WTC11 (cell line): ENCODE measurements around the gene CD2AP. TPM values are rescaled to one million over a fixed set of nuclear protein-coding genes. Genes with fewer than 3 reads are reported as not detected.
"Not testable (repeated sequence)": the region's sequence is repeated elsewhere in the genome, so short reads cannot be mapped to it uniquely, and the experiment has no call there.

ENCODE experiments used
- ATAC-seq: fragments of 200-7000 bp; cut with Tn5 transposase; 2 replicates; pipeline ENCODE4 v1.10.0; 2021; ENCODE audit warnings: mild to moderate bottlenecking, moderate library complexity
- CTCF ChIA-PET: fragments of 300-600 bp; sonication (Branson Sonifier 250); formaldehyde crosslinking; loops from one replicate; lab custom pipeline; 2021; ENCODE audit warnings: antibody characterized with exemption; lab: Charles Lee
- POLR2A ChIA-PET: fragments of 350-600 bp; sonication (Branson Sonifier 250); formaldehyde crosslinking; loops from one replicate; lab custom pipeline; 2021; ENCODE audit warnings: antibody characterized with exemption; lab: Charles Lee
- DNase-seq: peaks from one replicate; pipeline ENCODE4 v3.0.0; 2021; ENCODE audit warnings: low spot score
- H3K27ac Mint-ChIP-seq: 2 replicates; pipeline ENCODE4 v1.8.0; 2021; ENCODE audit warnings: mixed read lengths
- H3K27me3 Mint-ChIP-seq: 2 replicates; pipeline ENCODE4 v1.8.0; 2021; ENCODE audit warnings: low read depth, mild to moderate bottlenecking, moderate library complexity, mixed read lengths
- H3K36me3 Mint-ChIP-seq: 2 replicates; pipeline ENCODE4 v1.8.0; 2021; ENCODE audit warnings: mixed read lengths
- H3K4me1 Mint-ChIP-seq: 2 replicates; pipeline ENCODE4 v1.8.0; 2022; ENCODE audit warnings: mixed read lengths
- H3K4me3 Mint-ChIP-seq: 2 replicates; pipeline ENCODE4 v1.8.0; 2021; ENCODE audit warnings: mild to moderate bottlenecking, moderate library complexity, mixed read lengths
- H3K9me3 Mint-ChIP-seq: 2 replicates; pipeline ENCODE4 v1.8.0; 2021; ENCODE audit warnings: mixed read lengths
- CBFB ChIP-seq: sonication (generic); formaldehyde crosslinking; IDR thresholded peaks from 2 replicates; pipeline ENCODE4 v1.8.1; 2022; ENCODE audit warnings: mild to moderate bottlenecking, low read depth, missing genetic modification reagents
- CDX4 ChIP-seq: fragments of 250-450 bp; sonication (Bioruptor Pico); IDR thresholded peaks from 2 replicates; pipeline ENCODE4 v1.9.0; 2021; ENCODE audit warnings: moderate library complexity, mild to moderate bottlenecking, inconsistent platforms, borderline replicate concordance
- E2F5 ChIP-seq: sonication (generic); formaldehyde crosslinking; IDR thresholded peaks from 2 replicates; pipeline ENCODE4 v1.8.1; 2022; ENCODE audit warnings: mild to moderate bottlenecking, moderate library complexity, missing genetic modification reagents
- ELF4 ChIP-seq: sonication (generic); formaldehyde crosslinking; IDR thresholded peaks from 2 replicates; pipeline ENCODE4 v1.8.1; 2022; ENCODE audit warnings: low read depth, mild to moderate bottlenecking, moderate library complexity, missing genetic modification reagents
- ESRRA ChIP-seq: sonication (generic); formaldehyde crosslinking; IDR thresholded peaks from 2 replicates; pipeline ENCODE4 v1.8.1; 2022; ENCODE audit warnings: mild to moderate bottlenecking, missing genetic modification reagents, borderline replicate concordance
- ETV6 ChIP-seq: sonication (generic); formaldehyde crosslinking; IDR thresholded peaks from 2 replicates; pipeline ENCODE4 v1.8.1; 2022; ENCODE audit warnings: mild to moderate bottlenecking, missing genetic modification reagents
- FOXJ3 ChIP-seq: sonication (generic); formaldehyde crosslinking; IDR thresholded peaks from 2 replicates; pipeline ENCODE4 v1.9.0; 2021; ENCODE audit warnings: missing genetic modification reagents, mild to moderate bottlenecking, borderline replicate concordance
- JAZF1 ChIP-seq: fragments of 250-450 bp; sonication (Bioruptor Pico); IDR thresholded peaks from 2 replicates; pipeline ENCODE4 v1.9.0; 2021; ENCODE audit warnings: moderate library complexity, mild to moderate bottlenecking, inconsistent platforms
- JUN ChIP-seq: sonication (generic); formaldehyde crosslinking; IDR thresholded peaks from 2 replicates; pipeline ENCODE4 v1.8.0; 2023; ENCODE audit warnings: mild to moderate bottlenecking, missing genetic modification reagents
- MAX ChIP-seq: sonication (generic); formaldehyde crosslinking; IDR thresholded peaks from 2 replicates; pipeline ENCODE4 v1.8.0; 2022; ENCODE audit warnings: mild to moderate bottlenecking, missing genetic modification reagents
- NFATC4 ChIP-seq: fragments of 250-450 bp; sonication (Bioruptor Pico); IDR thresholded peaks from 2 replicates; pipeline ENCODE4 v1.9.0; 2021; ENCODE audit warnings: mild to moderate bottlenecking
- NFE2L1 ChIP-seq: sonication (generic); formaldehyde crosslinking; IDR thresholded peaks from 2 replicates; pipeline ENCODE4 v1.8.1; 2023; ENCODE audit warnings: missing genetic modification reagents
- NFYB ChIP-seq: sonication (generic); formaldehyde crosslinking; conservative IDR thresholded peaks from 2 replicates; pipeline ENCODE4 v1.8.0; 2022; ENCODE audit warnings: low read depth, missing genetic modification reagents
- NR2C2 ChIP-seq: sonication (generic); formaldehyde crosslinking; IDR thresholded peaks from 2 replicates; pipeline ENCODE4 v1.8.0; 2022; ENCODE audit warnings: mild to moderate bottlenecking, missing genetic modification reagents
- NR3C1 ChIP-seq: sonication (generic); formaldehyde crosslinking; conservative IDR thresholded peaks from 2 replicates; pipeline ENCODE4 v1.8.1; 2023; ENCODE audit warnings: low read depth, mild to moderate bottlenecking, missing genetic modification reagents
- RELA ChIP-seq: sonication (generic); formaldehyde crosslinking; IDR thresholded peaks from 2 replicates; pipeline ENCODE4 v1.8.1; 2022; ENCODE audit warnings: missing genetic modification reagents, mild to moderate bottlenecking, borderline replicate concordance
- SMAD4 ChIP-seq: sonication (generic); formaldehyde crosslinking; IDR thresholded peaks from 2 replicates; pipeline ENCODE4 v1.8.0; 2022; ENCODE audit warnings: mild to moderate bottlenecking, missing genetic modification reagents
- TCF7 ChIP-seq: sonication (generic); formaldehyde crosslinking; IDR thresholded peaks from 2 replicates; pipeline ENCODE4 v1.8.0; 2022; ENCODE audit warnings: mild to moderate bottlenecking, low read depth, missing genetic modification reagents, moderate library complexity
- TEAD1 ChIP-seq: sonication (generic); formaldehyde crosslinking; IDR thresholded peaks from 2 replicates; pipeline ENCODE4 v1.8.0; 2022; ENCODE audit warnings: mild to moderate bottlenecking, missing genetic modification reagents
- ZNF121 ChIP-seq: sonication (generic); formaldehyde crosslinking; IDR thresholded peaks from 2 replicates; pipeline ENCODE4 v1.8.0; 2023; ENCODE audit warnings: missing genetic modification reagents
- ZNF138 ChIP-seq: sonication (generic); formaldehyde crosslinking; conservative IDR thresholded peaks from 2 replicates; pipeline ENCODE4 v1.8.1; 2022; ENCODE audit warnings: mild to moderate bottlenecking, moderate library complexity, missing genetic modification reagents
- ZNF232 ChIP-seq: sonication (generic); formaldehyde crosslinking; IDR thresholded peaks from 2 replicates; pipeline ENCODE4 v1.8.0; 2022; ENCODE audit warnings: mild to moderate bottlenecking, missing genetic modification reagents
- ZNF416 ChIP-seq: fragments of 250-450 bp; sonication (Bioruptor Pico); IDR thresholded peaks from 2 replicates; pipeline ENCODE4 v1.9.0; 2021; ENCODE audit warnings: mild to moderate bottlenecking, inconsistent platforms
- total RNA-seq: library from RNA; stranded (reverse); gene quantifications from 3 replicates; pipeline ENCODE4 v1.2.3, GENCODE V29; 2021
- TF ChIP-seq, protein P1 (sequence below): fragments of 200-600 bp; IDR thresholded peaks from 2 replicates; pipeline ENCODE4 v1.8.0; 2022; ENCODE audit warnings: antibody characterized with exemption

CD2AP gene
- total RNA-seq, 1 experiment from 2014 or later, result 77.0 TPM

- TF ChIP-seq FOXJ3 (CRISPR knock-in tag) (no peak), ZNF232 (CRISPR knock-in tag) (no peak), CDX4 (CRISPR knock-in tag) (no peak), ZNF121 (CRISPR knock-in tag) (no peak), RELA (CRISPR knock-in tag) (no peak), NR2C2 (CRISPR knock-in tag) (no peak)
Observed at GRCh38 chr6:47440719-47441118, 36.9 kb upstream of the CD2AP start (continued).

DNA sequence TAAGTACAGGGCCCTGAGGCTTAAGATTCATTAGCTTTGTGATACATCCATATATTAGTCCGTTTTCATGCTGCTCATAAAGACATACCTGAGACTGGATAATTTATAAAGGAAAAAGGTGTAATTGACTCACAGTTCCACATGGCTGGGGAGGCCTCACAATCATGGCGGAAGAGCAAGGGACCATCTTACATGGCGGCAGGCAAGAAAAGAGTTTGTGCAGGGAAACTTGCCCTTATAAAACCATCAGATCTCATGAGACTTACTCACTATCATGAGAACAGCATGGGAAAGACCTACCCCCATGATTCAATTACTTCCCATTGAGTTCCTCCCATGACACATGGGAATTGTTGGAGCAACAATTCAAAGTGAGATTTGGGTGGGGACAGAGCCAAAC is 32.6 kb upstream of the CD2AP start:
- ATAC-seq, H3K27me3 Mint-ChIP-seq, H3K4me3 Mint-ChIP-seq, H3K36me3 Mint-ChIP-seq, DNase-seq, CTCF ChIA-PET, POLR2A ChIA-PET, H3K27ac Mint-ChIP-seq: not testable (repeated sequence)
- Mint-ChIP-seq H3K9me3 (peaks cover 15% of the 10 kb centered on the region), H3K4me1 (peaks cover 11% of the 10 kb centered on the region)

DNA sequence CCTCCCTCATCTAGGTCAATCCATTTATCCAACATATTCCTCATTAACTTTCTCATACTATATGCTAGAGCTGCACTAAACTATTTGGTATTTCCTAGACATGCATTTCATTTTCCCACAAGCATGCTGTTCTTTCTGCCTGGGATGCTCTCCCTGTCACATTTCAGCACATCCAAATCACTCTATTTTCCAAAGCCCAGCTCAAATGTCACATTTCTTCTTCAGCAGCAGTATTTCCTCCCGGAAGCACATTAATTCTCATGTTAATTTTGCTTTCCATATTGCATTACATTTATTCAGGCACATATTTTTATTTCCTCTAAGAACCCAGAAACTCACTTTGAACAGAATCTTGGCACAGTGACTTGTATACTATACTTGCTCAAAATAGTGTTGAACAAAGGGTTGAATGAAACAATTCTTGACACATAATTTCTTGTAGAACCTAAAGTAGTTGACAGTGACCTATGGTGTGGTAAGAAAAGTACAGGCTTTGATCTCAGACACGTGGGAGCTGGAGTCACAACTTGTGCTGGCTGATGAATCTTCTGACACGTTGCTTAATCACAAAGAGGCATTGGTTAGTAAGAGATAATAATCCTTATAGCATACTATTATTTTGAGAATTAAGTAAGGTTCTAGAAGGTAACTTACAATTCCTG is 30.8 kb upstream of the CD2AP start:
- no peak overlapping the region for H3K27ac Mint-ChIP-seq
- DNase-seq, result no peak
- peaks cover 15% of the 10 kb centered on the region for H3K9me3 Mint-ChIP-seq
- H3K4me1 Mint-ChIP-seq, result peaks cover 11% of the 10 kb centered on the region
- peaks cover 8% of the 10 kb centered on the region for H3K36me3 Mint-ChIP-seq
- ATAC-seq, result no peak
- ChIA-PET CTCF (no interaction called here), POLR2A (no interaction called here)
- H3K27me3 Mint-ChIP-seq, result 0 out of 2 replicates have a peak, but pooled peaks cover 3% of the 10 kb centered on the region
- no peak overlapping the region for H3K4me3 Mint-ChIP-seq
- no peak for TF ChIP-seq CBFB (CRISPR knock-in tag)
- TF ChIP-seq SMAD4 (CRISPR knock-in tag), result no peak
- TF ChIP-seq JUN, result no peak
- no peak for TF ChIP-seq ZNF416 (CRISPR knock-in tag)
- no peak for TF ChIP-seq ZNF138 (CRISPR knock-in tag)
- TF ChIP-seq CDX4 (CRISPR knock-in tag), result no peak
- TF ChIP-seq NR2C2 (CRISPR knock-in tag), result no peak
- TF ChIP-seq NR3C1, result no peak
- no peak for TF ChIP-seq JAZF1
- TF ChIP-seq TEAD1, result no peak
- TF ChIP-seq NFE2L1 (CRISPR knock-in tag), result no peak
- no peak for TF ChIP-seq ESRRA (CRISPR knock-in tag)
- TF ChIP-seq, protein P1, sequence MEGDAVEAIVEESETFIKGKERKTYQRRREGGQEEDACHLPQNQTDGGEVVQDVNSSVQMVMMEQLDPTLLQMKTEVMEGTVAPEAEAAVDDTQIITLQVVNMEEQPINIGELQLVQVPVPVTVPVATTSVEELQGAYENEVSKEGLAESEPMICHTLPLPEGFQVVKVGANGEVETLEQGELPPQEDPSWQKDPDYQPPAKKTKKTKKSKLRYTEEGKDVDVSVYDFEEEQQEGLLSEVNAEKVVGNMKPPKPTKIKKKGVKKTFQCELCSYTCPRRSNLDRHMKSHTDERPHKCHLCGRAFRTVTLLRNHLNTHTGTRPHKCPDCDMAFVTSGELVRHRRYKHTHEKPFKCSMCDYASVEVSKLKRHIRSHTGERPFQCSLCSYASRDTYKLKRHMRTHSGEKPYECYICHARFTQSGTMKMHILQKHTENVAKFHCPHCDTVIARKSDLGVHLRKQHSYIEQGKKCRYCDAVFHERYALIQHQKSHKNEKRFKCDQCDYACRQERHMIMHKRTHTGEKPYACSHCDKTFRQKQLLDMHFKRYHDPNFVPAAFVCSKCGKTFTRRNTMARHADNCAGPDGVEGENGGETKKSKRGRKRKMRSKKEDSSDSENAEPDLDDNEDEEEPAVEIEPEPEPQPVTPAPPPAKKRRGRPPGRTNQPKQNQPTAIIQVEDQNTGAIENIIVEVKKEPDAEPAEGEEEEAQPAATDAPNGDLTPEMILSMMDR, result no peak

GRCh38 chr6:47447722-47448121 is 29.9 kb upstream of the CD2AP start:
- Mint-ChIP-seq H3K36me3 (peaks cover 8% of the 10 kb centered on the region), H3K4me1 (peaks cover 11% of the 10 kb centered on the region), H3K27ac (no peak overlapping the region), H3K27me3 (0 out of 2 replicates have a peak, but pooled peaks cover 3% of the 10 kb centered on the region), H3K4me3 (no peak overlapping the region), H3K9me3 (peaks cover 12% of the 10 kb centered on the region)
- ChIA-PET POLR2A (no interaction called here), CTCF (no interaction called here)
- no peak for DNase-seq
- TF ChIP-seq, protein P1, result no peak
- TF ChIP-seq TCF7 (no peak), MAX (CRISPR knock-in tag) (no peak), ELF4 (CRISPR knock-in tag) (no peak), E2F5 (CRISPR knock-in tag) (no peak), NFYB (no peak), NFATC4 (no peak), ZNF232 (CRISPR knock-in tag) (no peak), ETV6 (CRISPR knock-in tag) (no peak), TEAD1 (no peak), JUN (no peak), ESRRA (CRISPR knock-in tag) (no peak)
- no peak for ATAC-seq
